ENCODE results near the gene HGFAC.
"Not testable (repeated sequence)": the region's sequence is repeated elsewhere in the genome, so short reads cannot be mapped to it uniquely, and the experiment has no call there.

Gene HGFAC

GRCh38 chr4:3449574-3450534 lies 8.1 kb downstream of the HGFAC start:
- no peaks in the 10 kb centered on the region for H3K36me3 ChIP-seq (ENCODE audit: insufficient read depth, low read length)
- TF ChIP-seq EZH2 (IDR thresholded peaks at IDR 0.05) (no peak), FOXP2 (optimal IDR thresholded peaks at IDR 0.05; ENCODE audit: control extremely low read depth, extremely low read length, insufficient read depth) (no peak), POLR2AphosphoS5 (IDR thresholded peaks at IDR 0.05; ENCODE audit: borderline replicate concordance, low read depth, low read length) (no peak)
- no peak for DNase-seq (ENCODE audit: low read depth, low spot score)
- H3K4me3 ChIP-seq, result no peak overlapping the region
- H3K9me3 ChIP-seq (ENCODE audit: low read depth, low read length), result no peaks in the 10 kb centered on the region
- H3K27ac ChIP-seq, result no peak overlapping the region
- no peak overlapping the region for H3K9ac ChIP-seq (ENCODE audit: insufficient read length)

- no peak for DNase-seq (ENCODE audit: low read depth, low spot score)
- TF ChIP-seq POLR2AphosphoS5 (IDR thresholded peaks at IDR 0.05; ENCODE audit: borderline replicate concordance, low read depth, low read length) (no peak), EZH2 (IDR thresholded peaks at IDR 0.05) (no peak), FOXP2 (optimal IDR thresholded peaks at IDR 0.05; ENCODE audit: control extremely low read depth, extremely low read length, insufficient read depth) (no peak)
- Histone ChIP-seq H3K4me3 (no peak overlapping the region), H3K27ac (no peak overlapping the region), H3K9ac (ENCODE audit: insufficient read length) (no peak overlapping the region), H3K9me3 (ENCODE audit: low read depth, low read length) (no peaks in the 10 kb centered on the region), H3K36me3 (ENCODE audit: insufficient read depth, low read length) (no peaks in the 10 kb centered on the region)
These were observed 8.9 kb downstream of the HGFAC start for GRCh38 chr4:3450643-3451042.

GRCh38 chr4:3451956-3452355 lies 10.2 kb downstream of the HGFAC start:
- no peak overlapping the region for H3K4me3 ChIP-seq
- no peaks in the 10 kb centered on the region for H3K36me3 ChIP-seq (ENCODE audit: insufficient read depth, low read length)
- no peak for DNase-seq (ENCODE audit: low read depth, low spot score)

GRCh38 chr4:3452376-3452775 lies 10.6 kb downstream of the HGFAC start:
- Histone ChIP-seq H3K36me3 (ENCODE audit: insufficient read depth, low read length) (no peaks in the 10 kb centered on the region), H3K9me3 (ENCODE audit: low read depth, low read length) (no peaks in the 10 kb centered on the region), H3K27ac (no peak overlapping the region), H3K4me3 (no peak overlapping the region), H3K9ac (ENCODE audit: insufficient read length) (no peak overlapping the region)
- DNase-seq (ENCODE audit: low read depth, low spot score), result no peak
- TF ChIP-seq FOXP2 (optimal IDR thresholded peaks at IDR 0.05; ENCODE audit: control extremely low read depth, extremely low read length, insufficient read depth), result no peak
- TF ChIP-seq POLR2AphosphoS5 (IDR thresholded peaks at IDR 0.05; ENCODE audit: borderline replicate concordance, low read depth, low read length), result no peak

More at GRCh38 chr4:3451956-3452355, 10.2 kb downstream of the HGFAC start:
- Histone ChIP-seq H3K27ac (no peak overlapping the region), H3K9ac (ENCODE audit: insufficient read length) (no peak overlapping the region), H3K9me3 (ENCODE audit: low read depth, low read length) (no peaks in the 10 kb centered on the region)
- TF ChIP-seq POLR2AphosphoS5 (IDR thresholded peaks at IDR 0.05; ENCODE audit: borderline replicate concordance, low read depth, low read length), result no peak
- no peak for TF ChIP-seq FOXP2 (optimal IDR thresholded peaks at IDR 0.05; ENCODE audit: control extremely low read depth, extremely low read length, insufficient read depth)
- TF ChIP-seq EZH2 (IDR thresholded peaks at IDR 0.05), result no peak

- not testable (repeated sequence) for DNase-seq (ENCODE audit: low read depth, low spot score); H3K9ac ChIP-seq (ENCODE audit: insufficient read length); H3K9me3 ChIP-seq (ENCODE audit: low read depth, low read length); H3K4me3 ChIP-seq; H3K36me3 ChIP-seq (ENCODE audit: insufficient read depth, low read length); H3K27ac ChIP-seq
These were observed 13.8 kb downstream of the HGFAC start for GRCh38 chr4:3455596-3455995.

GRCh38 chr4:3458371-3458770 lies 16.6 kb downstream of the HGFAC start:
- Histone ChIP-seq H3K27ac (no peak overlapping the region), H3K4me3 (no peak overlapping the region), H3K9ac (ENCODE audit: insufficient read length) (no peak overlapping the region), H3K9me3 (ENCODE audit: low read depth, low read length) (no peaks in the 10 kb centered on the region), H3K36me3 (ENCODE audit: insufficient read depth, low read length) (no peaks in the 10 kb centered on the region)
- TF ChIP-seq FOXP2 (optimal IDR thresholded peaks at IDR 0.05; ENCODE audit: control extremely low read depth, extremely low read length, insufficient read depth) (no peak), POLR2AphosphoS5 (IDR thresholded peaks at IDR 0.05; ENCODE audit: borderline replicate concordance, low read depth, low read length) (no peak), EZH2 (IDR thresholded peaks at IDR 0.05) (no peak)
- DNase-seq (ENCODE audit: low read depth, low spot score), result no peak

- H3K9me3 ChIP-seq (ENCODE audit: low read depth, low read length); DNase-seq (ENCODE audit: low read depth, low spot score); H3K36me3 ChIP-seq (ENCODE audit: insufficient read depth, low read length); H3K27ac ChIP-seq; H3K9ac ChIP-seq (ENCODE audit: insufficient read length); H3K4me3 ChIP-seq: not testable (repeated sequence)
These were observed 17.4 kb downstream of the HGFAC start for GRCh38 chr4:3459156-3459555.

GRCh38 chr4:3460926-3461325 lies 19.2 kb downstream of the HGFAC start:
- TF ChIP-seq EZH2 (IDR thresholded peaks at IDR 0.05) (no peak), POLR2AphosphoS5 (IDR thresholded peaks at IDR 0.05; ENCODE audit: borderline replicate concordance, low read depth, low read length) (no peak), FOXP2 (optimal IDR thresholded peaks at IDR 0.05; ENCODE audit: control extremely low read depth, extremely low read length, insufficient read depth) (no peak)
- H3K36me3 ChIP-seq (ENCODE audit: insufficient read depth, low read length), result no peaks in the 10 kb centered on the region
- no peak for DNase-seq (ENCODE audit: low read depth, low spot score)
- H3K9me3 ChIP-seq (ENCODE audit: low read depth, low read length), result no peaks in the 10 kb centered on the region
- no peak overlapping the region for H3K27ac ChIP-seq
- H3K9ac ChIP-seq (ENCODE audit: insufficient read length), result no peak overlapping the region
- no peak overlapping the region for H3K4me3 ChIP-seq

Measured in SK-N-MC (cell line).